GM18861 (cell line): ENCODE data around the gene ST6GALNAC3.
"Not testable (repeated sequence)": the region's sequence is repeated elsewhere in the genome, so short reads cannot be mapped to it uniquely, and the experiment has no call there.

ENCODE experiments used
- ATAC-seq: cut with Tn5 transposase; IDR thresholded peaks from one replicate; pipeline ENCODE4 v1.9.1; 2021; ENCODE audit not compliant: unreplicated experiment

Gene ST6GALNAC3

DNA sequence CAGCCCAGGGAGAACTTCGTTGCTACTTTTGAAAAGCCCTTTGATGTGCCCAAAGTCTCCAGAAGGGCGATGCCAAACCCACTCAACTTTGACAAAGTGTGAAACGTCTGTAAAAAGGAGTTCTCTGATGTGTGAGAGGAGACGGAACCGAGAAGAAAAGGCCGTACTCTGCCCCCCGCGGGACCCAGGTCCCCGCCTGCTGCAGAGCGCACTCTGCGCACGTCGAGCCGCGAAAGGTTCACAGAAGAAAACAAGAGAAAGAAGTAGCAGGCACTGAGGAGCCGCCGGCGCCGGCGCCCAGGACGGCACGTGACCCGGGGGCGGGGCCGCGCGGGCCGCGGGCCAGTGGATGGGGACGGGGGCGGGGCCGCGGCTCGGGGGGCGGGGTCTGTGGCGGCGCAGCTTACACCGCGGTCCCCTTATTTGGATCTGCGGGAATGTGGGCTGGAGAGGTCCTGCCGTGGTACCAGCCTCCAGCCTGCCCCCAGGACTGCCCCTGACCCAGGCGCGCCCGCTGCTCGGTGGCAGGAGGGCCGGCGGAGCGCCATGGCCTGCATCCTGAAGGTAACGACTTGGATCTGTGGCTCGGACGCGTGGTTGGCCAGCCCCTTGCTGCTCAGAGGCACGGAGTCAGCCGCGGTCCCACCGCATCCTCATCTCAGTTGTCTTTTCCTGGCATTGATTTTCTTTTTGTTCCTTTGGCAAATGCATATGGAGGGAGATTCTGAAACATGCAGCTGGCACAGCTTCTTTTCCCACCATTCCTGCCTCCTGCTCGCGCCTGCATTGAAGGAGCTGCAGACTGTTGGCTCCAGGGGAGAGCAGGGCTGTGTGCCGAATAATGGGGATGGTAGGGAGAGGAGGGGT lies at the start of gene ST6GALNAC3:
ST6GALNAC3 (plus strand) TSS at position 426 of the 867 bp plus-strand sequence.
- ATAC-seq, result peak; percentile 69

DNA sequence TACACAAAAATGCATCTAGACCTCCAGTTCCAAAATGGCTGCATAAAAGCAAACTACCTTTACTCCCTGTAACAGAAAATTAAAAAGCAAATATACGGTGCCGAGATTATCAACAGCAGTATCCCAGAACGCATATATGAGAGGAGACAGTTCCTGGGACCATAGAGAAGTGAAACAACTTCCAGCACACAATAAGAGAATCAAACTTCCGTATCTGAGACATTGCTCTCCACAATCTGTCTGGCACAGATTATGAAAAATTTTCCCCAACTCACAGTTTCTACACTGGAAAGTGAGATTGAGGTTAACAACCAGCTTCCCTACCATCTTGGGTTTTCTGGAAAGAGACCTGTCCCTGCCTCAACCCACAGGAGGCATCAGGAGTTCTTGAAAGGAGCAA lies 47.2 kb upstream of the ST6GALNAC3 start:
- no peak for ATAC-seq

DNA sequence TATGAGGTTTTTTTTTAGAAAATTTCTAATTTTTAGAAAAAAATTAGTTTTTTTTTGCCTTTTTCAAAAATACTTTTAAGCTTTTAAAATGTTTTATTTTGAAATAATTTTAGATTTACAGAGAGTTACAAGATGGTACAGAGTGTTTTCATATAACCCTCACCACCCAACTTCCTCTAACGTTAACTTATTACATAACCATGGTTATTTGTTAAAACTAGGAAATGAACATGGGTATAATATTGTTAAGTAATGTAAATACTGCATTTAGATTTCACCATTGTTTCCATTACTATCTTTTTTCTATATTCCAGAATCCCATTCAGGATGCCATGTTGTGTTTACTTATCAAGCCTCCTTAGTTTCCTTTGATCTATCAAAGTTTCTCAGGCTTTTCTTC lies 45.2 kb upstream of the ST6GALNAC3 start:
- ATAC-seq, result no peak

DNA sequence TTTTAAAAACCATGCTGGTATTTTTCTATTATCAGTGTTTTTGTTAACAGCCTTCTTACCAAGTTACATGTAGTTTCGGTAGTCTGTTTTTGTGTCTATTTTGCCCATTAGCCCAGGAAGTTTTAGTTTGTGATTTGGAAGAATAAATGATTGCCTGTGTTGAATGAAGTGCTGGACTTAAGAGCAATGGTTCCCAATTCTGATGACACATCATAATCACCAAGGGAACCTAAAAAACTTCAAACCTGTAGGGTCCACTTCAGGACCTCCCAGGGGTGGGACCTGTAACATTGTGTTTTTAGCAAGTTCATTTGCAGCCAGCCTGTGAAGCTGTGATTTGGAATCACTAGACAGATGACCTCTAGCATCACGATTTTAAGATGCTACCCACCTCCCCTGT lies 43.0 kb upstream of the ST6GALNAC3 start:
- ATAC-seq, result no peak

DNA sequence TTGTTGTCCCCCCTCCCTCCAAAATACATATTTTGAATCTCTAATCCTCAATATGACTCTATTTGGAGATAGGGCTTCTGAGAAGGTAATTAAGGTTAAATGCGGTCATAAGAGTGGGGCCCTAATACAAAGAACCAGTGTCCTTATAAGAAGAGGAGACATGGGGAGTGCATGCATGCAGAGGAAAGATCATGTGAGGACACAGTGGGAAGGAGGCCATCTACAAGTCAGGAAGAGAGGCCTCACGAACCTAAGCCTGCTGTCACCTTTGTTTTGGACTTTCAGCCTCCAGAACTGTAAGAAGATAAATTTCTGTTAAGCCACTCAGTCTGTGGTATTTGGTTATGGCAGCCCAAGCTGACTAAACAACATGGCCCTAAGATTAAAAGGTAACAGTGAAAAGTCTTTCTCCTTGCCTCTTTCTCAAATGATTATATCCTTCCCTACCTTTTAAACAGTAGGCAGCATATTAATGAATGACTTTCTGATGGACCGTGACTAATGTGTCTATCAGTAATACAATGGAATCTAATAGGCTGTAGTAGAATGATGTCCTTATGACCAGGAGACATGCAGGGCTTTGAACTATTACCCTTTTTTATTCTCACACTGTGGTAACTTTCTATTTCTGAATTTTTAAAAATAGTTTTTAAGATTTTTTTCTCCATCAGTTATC lies 40.6 kb upstream of the ST6GALNAC3 start:
- ATAC-seq, result no peak

DNA sequence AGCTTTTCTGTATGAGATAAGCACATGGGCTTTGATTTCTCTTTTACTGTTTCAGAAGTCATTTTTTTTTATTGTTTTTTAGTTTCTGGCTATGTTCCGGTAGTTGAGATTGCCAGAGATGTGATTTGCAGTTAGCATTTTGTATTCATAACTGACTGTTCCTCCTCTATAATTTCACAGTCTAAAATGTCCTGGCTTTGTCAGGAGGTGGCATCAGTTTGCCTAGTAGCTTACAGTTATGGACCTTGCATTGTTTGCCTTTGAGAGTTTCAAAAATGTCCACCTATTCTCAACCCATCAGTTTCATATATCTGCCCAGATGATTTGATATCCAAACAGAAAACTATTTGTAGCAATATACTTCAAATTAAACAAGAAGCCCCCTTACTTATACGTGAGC lies 39.5 kb upstream of the ST6GALNAC3 start:
- ATAC-seq, result no peak

DNA sequence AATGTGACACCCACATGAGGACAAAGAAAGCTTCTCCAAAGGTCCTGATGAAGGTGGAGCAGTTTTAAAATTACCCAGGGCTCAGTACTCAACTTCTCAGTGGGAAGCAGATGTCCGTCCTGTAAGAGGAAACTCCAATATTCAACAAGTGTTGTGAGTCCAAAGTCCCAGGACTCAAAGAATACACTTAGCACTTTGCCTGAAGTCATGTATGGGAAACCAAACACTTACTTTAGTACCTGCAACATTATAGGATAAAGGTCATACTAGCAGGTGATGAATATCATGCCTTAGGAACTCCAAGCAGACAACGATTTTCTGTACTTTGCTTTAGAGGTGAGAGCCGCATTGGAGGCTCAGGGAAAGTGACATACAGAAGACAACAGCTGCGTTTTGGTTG lies 37.2 kb upstream of the ST6GALNAC3 start:
- ATAC-seq, result no peak

DNA sequence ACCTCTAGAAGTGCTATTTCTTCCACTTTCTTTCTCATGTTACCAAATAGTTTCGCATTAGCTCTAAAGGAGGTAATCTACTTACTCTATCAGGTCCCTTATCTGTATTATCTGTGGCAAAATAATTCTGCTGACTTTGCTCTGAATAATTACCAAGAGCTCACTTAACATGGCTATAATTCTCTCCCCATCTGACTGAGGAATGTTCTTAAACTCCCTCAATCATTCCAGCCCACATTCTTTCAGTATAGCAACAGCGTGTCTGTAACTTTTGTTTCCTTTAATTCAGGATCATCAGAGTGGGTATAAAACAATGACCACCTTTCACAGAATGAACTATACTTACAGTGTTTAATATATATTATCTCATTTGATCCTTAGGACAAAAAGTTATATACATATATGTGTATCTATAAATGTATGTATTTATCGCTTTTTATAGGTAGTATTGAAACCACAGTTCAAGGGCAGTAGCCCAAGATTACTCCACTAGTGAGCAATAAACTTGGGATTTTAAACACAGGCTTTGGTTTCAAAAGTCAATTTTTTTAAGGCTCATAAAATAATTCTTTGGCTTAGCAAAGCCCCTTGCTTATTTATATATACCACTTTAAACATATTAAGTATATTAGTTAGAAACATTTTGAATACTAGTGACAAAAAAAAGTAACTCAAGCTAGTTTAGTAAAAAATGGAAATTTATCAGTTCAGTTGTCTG lies 36.1 kb upstream of the ST6GALNAC3 start:
- ATAC-seq, result no peak

DNA sequence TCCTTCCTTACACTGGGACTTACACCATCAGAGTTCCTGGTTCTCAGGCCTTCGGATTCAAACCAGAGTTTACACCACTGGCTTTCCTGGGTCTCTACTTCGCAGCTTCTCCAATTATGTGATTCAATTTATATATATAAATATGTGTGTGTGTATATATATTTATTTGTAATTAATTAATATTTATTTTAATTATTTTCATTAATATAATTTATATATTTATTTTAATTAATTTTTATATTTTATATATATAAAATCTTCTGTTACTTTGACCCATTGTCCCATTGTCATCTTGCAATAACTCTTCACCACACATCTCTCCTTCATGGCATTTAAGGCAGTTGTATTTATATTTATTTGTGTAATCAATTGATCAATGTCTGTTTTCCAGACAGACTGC lies 28.4 kb upstream of the ST6GALNAC3 start:
- no peak for ATAC-seq

DNA sequence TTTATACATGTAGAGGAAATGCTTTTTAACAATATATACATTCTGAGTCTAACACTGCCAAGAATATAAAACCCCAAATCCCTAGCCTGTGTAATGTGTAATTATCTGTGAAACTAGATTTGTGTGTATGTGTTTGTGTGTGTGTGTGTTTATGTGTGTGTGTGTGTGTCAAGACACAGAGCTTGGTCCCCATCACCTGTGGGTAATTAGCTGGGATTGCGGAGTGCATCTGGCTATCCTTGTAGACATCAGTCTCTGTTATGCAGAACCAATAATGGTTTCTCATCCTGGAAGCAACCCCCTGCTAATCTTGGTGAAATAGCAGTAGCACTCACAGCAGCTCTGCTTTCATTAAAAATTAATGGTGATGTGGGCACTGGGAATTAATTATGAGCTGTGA lies 26.3 kb upstream of the ST6GALNAC3 start:
- no peak for ATAC-seq

DNA sequence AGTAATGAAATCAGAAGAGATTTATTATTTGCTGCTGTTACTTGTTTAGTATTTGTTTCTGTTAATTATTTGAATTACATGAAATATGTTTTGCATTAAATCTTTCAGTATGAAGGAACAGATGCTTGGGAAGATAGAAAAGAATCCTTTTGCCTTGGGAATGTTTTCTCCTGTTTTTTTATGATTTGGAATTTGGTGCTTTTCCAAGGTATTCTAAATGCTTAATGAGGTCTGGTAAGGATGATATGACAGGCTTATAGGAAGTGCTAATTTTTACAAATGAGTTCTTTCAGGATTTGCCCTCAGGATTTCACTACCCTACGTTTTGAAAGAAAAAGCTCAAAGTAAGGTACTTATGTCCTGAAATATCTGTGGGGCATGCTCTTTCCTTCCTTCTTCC lies 25.6 kb upstream of the ST6GALNAC3 start:
- ATAC-seq, result no peak

DNA sequence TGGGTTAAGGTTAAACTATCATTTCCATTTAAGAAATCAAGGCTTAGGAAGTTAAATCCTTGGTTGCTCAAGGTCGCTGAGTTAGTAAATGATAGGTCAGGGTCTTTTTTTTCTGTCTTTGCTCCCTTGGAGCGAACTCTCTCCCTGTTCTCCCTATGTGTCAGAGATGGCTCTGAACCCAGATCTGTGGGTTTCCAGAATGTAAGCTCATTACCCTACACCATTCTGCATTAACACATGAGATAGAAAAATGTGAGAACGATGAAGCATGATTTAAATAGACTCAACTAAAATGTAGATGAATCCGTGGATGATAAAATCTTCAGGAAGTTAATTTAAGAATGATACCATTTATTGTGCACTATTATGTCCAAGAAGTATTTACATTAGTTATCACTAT lies 25.0 kb upstream of the ST6GALNAC3 start:
- ATAC-seq, result no peak

DNA sequence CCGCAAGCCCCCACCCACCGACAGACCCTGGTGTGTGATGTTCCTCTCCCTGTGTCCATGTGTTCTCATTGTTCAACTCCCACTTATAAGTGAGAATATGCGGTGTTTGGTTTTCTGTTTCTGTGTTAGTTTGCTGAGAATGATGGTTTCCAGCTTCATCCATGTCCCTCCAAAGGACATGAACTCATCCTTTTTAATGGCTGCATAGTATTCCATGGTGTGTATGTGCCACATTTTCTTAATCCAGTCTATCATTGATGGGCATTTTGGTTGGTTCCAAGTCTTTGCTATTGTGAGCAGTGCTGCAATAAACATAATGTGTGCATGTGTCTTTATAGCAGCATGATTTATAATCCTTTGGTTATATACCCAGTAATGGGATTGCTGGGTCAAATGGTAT lies 24.5 kb upstream of the ST6GALNAC3 start:
- ATAC-seq, result not testable (repeated sequence)

DNA sequence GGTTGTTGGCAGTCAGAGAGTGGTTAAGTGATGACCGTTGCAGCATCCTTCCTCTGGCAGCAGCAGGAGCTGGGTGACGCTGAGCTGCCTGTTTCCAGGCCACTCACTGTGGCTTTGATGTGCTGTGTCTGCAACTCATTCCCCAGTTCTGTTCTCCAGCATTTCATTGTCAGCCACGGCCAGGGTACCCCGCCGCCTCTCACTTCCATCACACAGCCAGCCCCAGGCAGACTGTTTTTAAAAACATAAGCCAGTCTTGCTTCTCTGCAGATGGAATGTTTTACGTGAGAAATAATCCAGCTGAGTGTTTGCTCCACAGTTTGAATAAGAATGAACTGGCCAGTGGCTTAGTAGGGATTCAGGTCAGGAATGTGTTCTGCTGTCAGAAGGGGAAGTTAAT lies 21.5 kb upstream of the ST6GALNAC3 start:
- ATAC-seq, result no peak

DNA sequence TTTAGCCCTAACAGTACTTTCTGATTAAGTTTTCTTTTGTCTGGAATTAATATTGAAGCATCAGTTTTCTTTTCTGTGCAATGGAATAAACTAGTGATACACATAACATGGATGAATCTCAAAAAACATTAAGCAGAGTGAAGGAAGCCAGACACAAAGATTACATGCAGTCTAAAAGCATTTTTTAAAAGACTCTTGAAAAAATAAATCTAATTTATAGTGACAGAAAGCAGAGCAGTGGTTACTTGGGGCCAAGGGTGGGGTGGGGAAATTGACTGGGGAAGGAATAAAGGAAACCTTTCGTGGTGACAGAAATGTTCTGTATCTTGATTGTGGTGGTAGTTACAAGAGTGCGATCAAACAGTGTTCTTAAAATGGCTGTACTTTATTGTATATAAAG lies 20.2 kb upstream of the ST6GALNAC3 start:
- ATAC-seq, result no peak

DNA sequence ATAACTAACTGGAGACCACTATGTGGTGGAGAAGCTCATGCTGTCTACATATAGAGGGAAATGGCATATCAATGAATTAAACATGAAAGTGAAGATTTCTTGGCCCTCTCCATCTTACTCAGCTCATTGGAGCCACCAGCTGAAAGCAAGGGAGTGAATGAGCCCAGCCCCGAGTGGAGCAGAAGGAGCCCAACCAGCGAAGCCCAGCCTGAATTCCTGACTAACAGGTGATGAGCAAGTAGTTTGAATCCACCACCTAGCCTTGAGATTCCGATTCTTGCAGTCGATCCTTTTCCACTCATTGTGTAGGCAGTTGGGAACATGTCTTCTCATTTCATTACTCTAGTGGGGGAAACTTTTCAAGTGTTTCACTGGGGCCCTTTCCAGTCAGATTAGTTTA lies 18.6 kb upstream of the ST6GALNAC3 start:
- no peak for ATAC-seq

DNA sequence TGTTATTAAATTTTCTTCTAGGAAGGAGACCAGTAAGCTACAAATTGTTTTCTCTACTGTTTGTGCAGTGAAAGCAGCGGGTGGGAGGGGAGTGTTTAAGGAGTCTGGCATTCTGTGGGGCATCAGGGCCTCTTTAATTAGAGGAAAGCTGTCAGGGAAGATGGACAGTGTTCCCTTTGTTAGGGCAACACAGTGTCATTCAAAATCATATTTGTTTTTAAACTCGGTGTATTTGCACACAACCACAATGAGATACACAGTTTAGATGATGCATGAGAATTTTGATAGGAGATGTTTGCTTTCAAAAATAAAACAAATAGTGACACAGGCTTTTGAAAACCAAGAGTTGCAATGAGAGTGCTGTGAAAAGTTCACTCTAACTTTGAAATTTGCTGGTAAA lies 15.1 kb upstream of the ST6GALNAC3 start:
- ATAC-seq, result no peak

DNA sequence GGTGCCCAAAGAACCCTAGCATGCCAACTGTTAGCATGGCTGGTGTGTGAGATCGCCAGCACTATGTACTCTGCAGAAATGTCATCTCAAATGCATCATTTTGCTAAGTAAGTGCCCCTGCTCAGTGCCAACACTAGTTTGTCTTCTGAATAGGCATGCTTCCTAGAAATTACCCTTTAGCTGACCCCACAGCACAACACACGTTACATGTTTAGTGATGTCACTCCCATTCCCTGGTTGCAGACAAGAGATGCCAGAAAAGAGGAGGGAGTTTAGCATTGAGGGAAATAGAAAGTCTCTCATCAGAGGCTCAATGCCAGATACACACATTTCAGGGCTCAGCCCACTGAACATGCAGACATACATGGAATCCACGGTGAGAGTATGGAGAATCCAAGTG lies 9.3 kb upstream of the ST6GALNAC3 start:
- no peak for ATAC-seq

DNA sequence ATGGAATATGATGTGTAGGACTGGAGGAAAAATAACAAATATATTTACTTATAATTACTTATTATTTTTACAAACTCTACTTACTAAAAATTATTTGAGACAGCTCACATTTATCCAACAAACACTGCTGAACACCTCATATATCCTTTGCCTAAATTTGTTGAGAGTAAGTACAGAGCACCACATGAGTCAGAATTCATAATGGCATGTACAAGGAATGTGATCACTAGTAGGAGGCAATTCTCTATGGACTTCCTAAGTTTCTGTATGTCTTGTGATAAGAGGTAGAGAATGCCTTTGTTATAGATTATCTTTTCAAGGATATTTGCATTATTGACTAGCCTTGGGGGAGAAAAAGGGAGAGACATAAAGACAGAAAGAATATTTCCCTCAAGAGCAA lies 8.2 kb upstream of the ST6GALNAC3 start:
- ATAC-seq, result no peak

DNA sequence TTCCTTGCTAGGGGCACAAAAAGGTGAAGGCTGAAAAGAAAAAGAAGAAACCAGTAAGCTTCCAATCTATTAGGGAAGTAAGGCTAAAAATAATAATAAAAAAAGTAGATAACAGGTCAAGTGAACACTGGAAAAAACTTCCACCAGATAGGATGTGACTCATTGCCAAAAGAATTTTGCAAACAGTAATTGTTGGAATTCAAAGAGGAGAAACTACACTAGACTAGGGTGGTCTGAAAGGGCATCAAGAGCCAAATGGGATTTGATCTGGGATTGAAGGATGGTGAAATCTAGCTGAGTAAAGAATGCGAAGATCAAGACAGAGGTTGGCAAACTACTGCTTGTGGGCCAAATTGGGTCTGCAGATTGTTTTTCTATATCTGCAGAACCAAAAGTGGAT lies 6.0 kb upstream of the ST6GALNAC3 start:
- ATAC-seq, result no peak

DNA sequence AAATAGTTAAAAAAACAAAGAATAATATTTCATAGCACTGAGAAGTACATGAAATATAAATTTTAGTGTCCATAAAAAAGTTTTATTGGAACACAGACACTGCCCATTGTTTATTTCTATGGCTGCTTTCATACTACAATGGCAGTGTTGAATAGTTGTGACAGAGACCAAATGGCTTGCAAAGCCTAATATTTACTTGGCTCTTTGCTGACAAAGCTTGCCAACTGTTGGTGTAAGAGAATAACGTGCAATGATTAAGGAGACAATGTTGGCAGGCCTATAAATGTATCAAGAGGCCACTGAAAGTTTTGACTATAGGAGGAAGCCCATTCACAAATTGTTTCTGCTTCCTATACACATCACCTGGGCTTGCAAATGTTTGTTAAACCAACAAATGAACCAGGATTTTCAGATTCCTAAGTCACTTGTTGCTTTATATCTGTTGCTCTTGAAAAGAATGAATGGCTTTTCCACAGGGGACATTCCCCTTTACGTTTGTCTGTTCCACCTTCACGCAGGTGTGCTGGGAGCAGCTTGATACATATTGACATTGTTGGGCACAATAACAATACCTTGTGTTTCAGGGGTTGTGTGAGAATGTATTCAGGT lies 5.5 kb upstream of the ST6GALNAC3 start:
- ATAC-seq, result no peak
